Measurements from ENCODE around the gene RBMS3. TPM values are rescaled to one million over a fixed set of nuclear protein-coding genes. Genes with fewer than 3 reads are reported as not detected.

The RBMS3 gene
- total RNA-seq, 2 experiments from 2014 or later: 1.0 TPM; not detected in 1

DNA sequence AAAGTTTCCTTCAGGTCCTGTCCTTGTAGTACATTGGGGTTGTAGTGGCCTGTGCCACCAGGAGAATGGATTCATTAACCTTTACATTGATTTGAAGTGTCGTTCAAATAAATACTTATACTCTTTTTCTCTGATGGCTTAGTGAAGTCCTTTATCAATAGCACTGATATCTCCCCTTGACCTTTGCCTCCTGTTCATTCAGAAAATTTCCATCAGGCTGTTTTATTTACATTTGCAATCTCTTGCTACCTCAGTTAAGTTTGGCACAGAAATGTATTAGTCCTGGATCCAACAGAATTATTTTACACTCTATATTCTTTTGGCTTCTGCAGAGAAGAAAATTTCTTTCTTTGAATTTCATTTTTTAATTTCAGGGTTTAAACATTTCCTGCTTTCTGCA is 497.0 kb downstream of the RBMS3 start:
- ChIA-PET CTCF (ENCODE audit: unreplicated experiment) (no interaction called here), POLR2A (no interaction called here)
- no peak for DNase-seq (ENCODE audit: low spot score)
- TF ChIP-seq, protein P1, sequence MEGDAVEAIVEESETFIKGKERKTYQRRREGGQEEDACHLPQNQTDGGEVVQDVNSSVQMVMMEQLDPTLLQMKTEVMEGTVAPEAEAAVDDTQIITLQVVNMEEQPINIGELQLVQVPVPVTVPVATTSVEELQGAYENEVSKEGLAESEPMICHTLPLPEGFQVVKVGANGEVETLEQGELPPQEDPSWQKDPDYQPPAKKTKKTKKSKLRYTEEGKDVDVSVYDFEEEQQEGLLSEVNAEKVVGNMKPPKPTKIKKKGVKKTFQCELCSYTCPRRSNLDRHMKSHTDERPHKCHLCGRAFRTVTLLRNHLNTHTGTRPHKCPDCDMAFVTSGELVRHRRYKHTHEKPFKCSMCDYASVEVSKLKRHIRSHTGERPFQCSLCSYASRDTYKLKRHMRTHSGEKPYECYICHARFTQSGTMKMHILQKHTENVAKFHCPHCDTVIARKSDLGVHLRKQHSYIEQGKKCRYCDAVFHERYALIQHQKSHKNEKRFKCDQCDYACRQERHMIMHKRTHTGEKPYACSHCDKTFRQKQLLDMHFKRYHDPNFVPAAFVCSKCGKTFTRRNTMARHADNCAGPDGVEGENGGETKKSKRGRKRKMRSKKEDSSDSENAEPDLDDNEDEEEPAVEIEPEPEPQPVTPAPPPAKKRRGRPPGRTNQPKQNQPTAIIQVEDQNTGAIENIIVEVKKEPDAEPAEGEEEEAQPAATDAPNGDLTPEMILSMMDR (conservative IDR thresholded peaks at IDR 0.05; ENCODE audit: low read length): no peak
- no peak for TF ChIP-seq EZH2phosphoT487 (IDR thresholded peaks at IDR 0.05; ENCODE audit: borderline replicate concordance, low read depth, low read length)
- H3K4me3 ChIP-seq (ENCODE audit: low read depth, low read length, poor library complexity, severe bottlenecking): no peak overlapping the region
- no peaks in the 10 kb centered on the region for H3K79me2 ChIP-seq (ENCODE audit: insufficient read depth, low read depth, low read length)
- intact Hi-C loops (cut with micrococcal nuclease; ENCODE audit: unreplicated experiment): no loop called here
- H3K9me2 ChIP-seq (ENCODE audit: insufficient read depth, low read length): no peaks in the 10 kb centered on the region
- no peaks in the 10 kb centered on the region for H3K4me1 ChIP-seq (ENCODE audit: insufficient read depth, low read length, poor library complexity, severe bottlenecking)
- H3K4me2 ChIP-seq (ENCODE audit: low read length): no peak overlapping the region
- no peak overlapping the region for H3K27ac ChIP-seq (ENCODE audit: low read depth, low read length, poor library complexity, severe bottlenecking)
- BruUV-seq (replicated peaks): no TSS peak
- H2AFZ ChIP-seq (ENCODE audit: low read length): no peak overlapping the region
- no peaks in the 10 kb centered on the region for H4K20me1 ChIP-seq (ENCODE audit: insufficient read depth, low read length)
- H3K9me3 ChIP-seq (ENCODE audit: low read length): no peaks in the 10 kb centered on the region
- H3K36me3 ChIP-seq (ENCODE audit: insufficient read depth, low read length): no peaks in the 10 kb centered on the region

DNA sequence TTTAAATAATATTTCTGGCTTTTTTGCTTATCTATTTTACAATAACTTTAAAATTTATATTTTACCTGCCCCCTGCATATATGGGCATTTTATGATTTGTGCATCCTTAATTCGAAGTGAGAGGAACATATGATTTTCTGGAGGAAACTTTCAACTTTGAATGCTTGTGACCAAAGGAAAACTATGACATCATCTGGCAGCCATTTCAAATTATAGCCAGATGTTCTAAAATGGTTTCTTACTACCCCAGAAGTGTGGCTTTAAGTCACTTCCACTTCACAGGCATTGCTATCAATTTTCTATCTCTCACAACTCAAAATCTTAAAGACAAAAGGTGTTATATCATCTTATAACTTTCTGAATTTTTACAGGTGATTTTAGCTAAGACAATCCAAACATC is 508.8 kb downstream of the RBMS3 start:
- Histone ChIP-seq H3K27ac (ENCODE audit: low read depth, low read length, poor library complexity, severe bottlenecking) (no peak overlapping the region), H3K4me2 (ENCODE audit: low read length) (no peak overlapping the region), H3K36me3 (ENCODE audit: insufficient read depth, low read length) (no peaks in the 10 kb centered on the region), H3K9me3 (ENCODE audit: low read length) (no peaks in the 10 kb centered on the region), H4K20me1 (ENCODE audit: insufficient read depth, low read length) (no peaks in the 10 kb centered on the region), H3K4me3 (ENCODE audit: low read depth, low read length, poor library complexity, severe bottlenecking) (no peak overlapping the region), H3K4me1 (ENCODE audit: insufficient read depth, low read length, poor library complexity, severe bottlenecking) (no peaks in the 10 kb centered on the region), H3K9me2 (ENCODE audit: insufficient read depth, low read length) (no peaks in the 10 kb centered on the region), H2AFZ (ENCODE audit: low read length) (no peak overlapping the region), H3K79me2 (ENCODE audit: insufficient read depth, low read depth, low read length) (no peaks in the 10 kb centered on the region)
- DNase-seq (ENCODE audit: low spot score): no peak
- intact Hi-C loops (cut with micrococcal nuclease; ENCODE audit: unreplicated experiment): no loop called here
- ChIA-PET CTCF (ENCODE audit: unreplicated experiment) (no interaction called here), POLR2A (interaction anchor here (0.7 kb wide), 1 partner anchor 10 kb away, joined by 3 read pairs; no protein-coding TSS in a partner anchor)
- no peak for TF ChIP-seq EZH2phosphoT487 (IDR thresholded peaks at IDR 0.05; ENCODE audit: borderline replicate concordance, low read depth, low read length)
- TF ChIP-seq, protein P1 (conservative IDR thresholded peaks at IDR 0.05; ENCODE audit: low read length): no peak
- BruUV-seq (replicated peaks): no TSS peak

DNA sequence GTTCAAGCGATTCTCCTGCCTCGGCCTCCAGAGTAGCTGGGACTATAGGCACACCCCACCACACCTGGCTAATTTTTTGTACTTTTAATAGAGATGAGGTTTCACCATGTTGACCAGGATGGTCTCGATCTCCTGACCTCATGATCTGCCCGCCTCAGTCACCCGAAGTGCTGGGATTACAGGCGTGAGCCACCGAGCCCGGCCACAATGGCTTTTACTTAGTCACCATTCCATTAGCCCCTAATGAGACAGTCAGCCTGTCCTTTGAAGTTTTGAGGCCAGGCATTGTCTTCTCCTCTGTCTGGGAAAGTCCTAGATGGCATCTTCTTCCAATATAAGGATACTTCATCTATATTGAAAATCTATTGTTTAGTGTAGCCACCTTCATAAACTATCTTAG is 515.9 kb downstream of the RBMS3 start:
- Histone ChIP-seq H2AFZ (ENCODE audit: low read length) (no peak overlapping the region), H3K9me3 (ENCODE audit: low read length) (no peaks in the 10 kb centered on the region), H3K4me1 (ENCODE audit: insufficient read depth, low read length, poor library complexity, severe bottlenecking) (no peaks in the 10 kb centered on the region), H3K27ac (ENCODE audit: low read depth, low read length, poor library complexity, severe bottlenecking) (no peak overlapping the region), H4K20me1 (ENCODE audit: insufficient read depth, low read length) (no peaks in the 10 kb centered on the region), H3K4me3 (ENCODE audit: low read depth, low read length, poor library complexity, severe bottlenecking) (no peak overlapping the region), H3K79me2 (ENCODE audit: insufficient read depth, low read depth, low read length) (no peaks in the 10 kb centered on the region), H3K4me2 (ENCODE audit: low read length) (no peak overlapping the region), H3K9me2 (ENCODE audit: insufficient read depth, low read length) (no peaks in the 10 kb centered on the region), H3K36me3 (ENCODE audit: insufficient read depth, low read length) (no peaks in the 10 kb centered on the region)
- DNase-seq (ENCODE audit: low spot score): no peak
- TF ChIP-seq EZH2phosphoT487 (IDR thresholded peaks at IDR 0.05; ENCODE audit: borderline replicate concordance, low read depth, low read length): no peak
- TF ChIP-seq, protein P1 (conservative IDR thresholded peaks at IDR 0.05; ENCODE audit: low read length): no peak
- no TSS peak for BruUV-seq (replicated peaks)
- POLR2A ChIA-PET: no interaction called here
- CTCF ChIA-PET (ENCODE audit: unreplicated experiment): no interaction called here
- intact Hi-C loops (cut with micrococcal nuclease; ENCODE audit: unreplicated experiment): no loop called here

All from OCI-LY7 (cell line).